PC-9 (cell line): Measurements from ENCODE around the gene ZDHHC7. TPM values are rescaled to one million over a fixed set of nuclear protein-coding genes. Genes with fewer than 3 reads are reported as not detected.
A peak's percentile ranks its signal among the peaks of the same experiment; 100 is the strongest.

Experiments
- BruUV-seq: library from RNA; stranded (reverse); fragments of 400-500 nt; replicated peaks from 2 replicates; lab custom pipeline; 2021; lab: Mats Ljungman, UMichigan
- CTCF ChIA-PET: fragments of 300-600 bp; sonication (Branson Sonifier 250); formaldehyde crosslinking; loops from one replicate; lab custom pipeline; 2022; ENCODE audit warnings: antibody characterized with exemption; lab: Charles Lee
- POLR2A ChIA-PET: fragments of 300-600 bp; sonication (Branson Sonifier 250); formaldehyde crosslinking; loops from one replicate; lab custom pipeline; 2022; ENCODE audit warnings: antibody characterized with exemption; ENCODE audit not compliant: unreplicated experiment; lab: Charles Lee
- DNase-seq, 2 experiments: peaks; one replicate each; pipeline versions ENCODE4 v3.0.0 to v3.0.0-alpha.2; 2015 to 2022; ENCODE audit warnings: mixed read lengths in 1 of 2
- H2AFZ ChIP-seq: fragments of 200-600 bp; sonication (generic); 2 replicates; pipeline ENCODE4 v1.8.1; 2017; ENCODE audit warnings: antibody characterized with exemption
- H3F3A ChIP-seq: fragments of 200-600 bp; sonication (generic); 2 replicates; pipeline ENCODE4 v1.8.1; 2017; ENCODE audit warnings: antibody characterized with exemption, mild to moderate bottlenecking, low read depth; ENCODE audit not compliant: insufficient read depth
- H3K27ac ChIP-seq: fragments of 200-600 bp; sonication (generic); 2 replicates; pipeline ENCODE4 v1.6.1; 2016; ENCODE audit warnings: mixed run types
- H3K27me3 ChIP-seq: fragments of 200-600 bp; sonication (generic); 2 replicates; pipeline ENCODE4 v1.6.1; 2016; ENCODE audit warnings: low read depth, mixed run types; ENCODE audit not compliant: insufficient read depth
- H3K36me3 ChIP-seq: fragments of 200-600 bp; sonication (generic); 2 replicates; pipeline ENCODE4 v1.6.1; 2016; ENCODE audit warnings: low read depth, mixed run types
- H3K4me1 ChIP-seq: fragments of 200-600 bp; sonication (generic); replicated peaks from 2 replicates; pipeline ENCODE4 v1.6.1; 2016; ENCODE audit warnings: mixed run types; ENCODE audit not compliant: insufficient read depth
- H3K4me2 ChIP-seq: fragments of 200-600 bp; sonication (generic); 2 replicates; pipeline ENCODE4 v1.6.1; 2017; ENCODE audit warnings: mixed run types
- H3K4me3 ChIP-seq: fragments of 200-600 bp; sonication (generic); 2 replicates; pipeline ENCODE4 v1.6.1; 2016; ENCODE audit warnings: mixed run types
- H3K79me2 ChIP-seq: fragments of 200-600 bp; sonication (generic); 2 replicates; pipeline ENCODE4 v1.6.1; 2017; ENCODE audit warnings: low read depth, mixed run types
- H3K9me2 ChIP-seq: fragments of 200-600 bp; sonication (generic); 2 replicates; pipeline ENCODE4 v1.8.1; 2017; ENCODE audit warnings: mild to moderate bottlenecking; ENCODE audit not compliant: insufficient read depth
- H3K9me3 ChIP-seq: fragments of 200-600 bp; sonication (generic); 2 replicates; pipeline ENCODE4 v1.8.1; 2016; ENCODE audit warnings: low read depth; ENCODE audit not compliant: insufficient read depth
- H4K20me1 ChIP-seq: fragments of 200-600 bp; sonication (generic); 2 replicates; pipeline ENCODE4 v1.8.1; 2017; ENCODE audit not compliant: insufficient read depth
- CTCF ChIP-seq: fragments of 200-600 bp; sonication (generic); conservative IDR thresholded peaks from 2 replicates; pipeline ENCODE4 v1.6.1; 2017; ENCODE audit warnings: mixed run types, antibody characterized with exemption, mild to moderate bottlenecking, moderate library complexity
- EZH2 ChIP-seq: fragments of 200-600 bp; sonication (generic); IDR thresholded peaks from 2 replicates; pipeline ENCODE4 v1.8.0; 2017; ENCODE audit warnings: antibody characterized with exemption, low read depth
- intact Hi-C: fragments of 100-400 bp; cut with micrococcal nuclease; formaldehyde crosslinking; loops from one replicate; pipeline ENCODE4 v1.10.0; 2022; ENCODE audit not compliant: unreplicated experiment
- total RNA-seq: library from RNA; stranded (reverse); gene quantifications from 2 replicates; pipeline ENCODE4 v1.2.3, GENCODE V29; 2021

Gene ZDHHC7
- total RNA-seq, 1 experiment from 2014 or later, result 79.3 TPM

DNA sequence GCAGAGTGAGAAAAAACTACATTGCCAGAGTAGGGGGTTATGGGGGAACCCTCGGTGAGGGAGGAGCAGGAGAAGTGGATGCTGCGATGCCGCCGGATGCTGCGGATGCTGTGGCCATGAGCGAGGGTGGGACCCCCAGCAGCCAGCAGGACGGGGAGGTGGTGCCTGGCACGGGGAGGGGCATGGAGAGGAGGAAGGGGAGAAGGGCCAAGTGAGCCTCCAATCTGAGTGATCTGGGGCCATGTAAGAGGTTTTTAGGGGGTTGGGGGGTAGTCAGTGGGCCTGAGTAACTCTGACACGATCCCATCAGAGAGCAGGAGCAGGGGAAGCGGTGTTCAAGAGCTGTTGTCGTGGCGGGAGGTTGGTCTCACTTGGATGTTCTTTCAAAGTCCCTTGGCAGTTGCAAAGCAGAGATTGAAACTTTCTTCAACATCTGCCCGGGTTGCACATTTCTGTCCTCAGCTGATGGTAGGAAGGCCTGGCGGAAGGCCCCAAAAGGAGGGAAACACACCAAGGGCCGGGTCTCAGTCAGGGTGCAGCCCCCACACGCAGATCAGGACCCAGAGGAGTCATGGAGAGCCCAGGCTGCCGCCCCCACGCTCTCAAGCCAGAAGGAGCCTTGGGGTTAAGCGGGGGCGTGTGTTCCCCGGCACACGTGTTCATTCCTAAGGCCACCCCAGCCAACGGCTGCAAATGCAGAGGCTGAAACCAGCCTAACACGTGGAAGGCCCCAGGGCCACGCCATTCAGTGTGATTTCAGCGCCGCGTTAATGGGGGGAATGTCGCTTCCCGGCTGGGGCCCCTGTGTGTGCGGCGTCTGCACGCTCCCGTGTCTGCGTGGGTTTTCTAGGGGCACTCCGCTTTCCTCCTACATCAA, 81.7 kb downstream of the ZDHHC7 start:
- Histone ChIP-seq H3K36me3 (no peaks in the 10 kb centered on the region), H3K9me3 (no peaks in the 10 kb centered on the region), H3F3A (peaks cover 5% of the 10 kb centered on the region; the same call in 1 of the 2 replicates), H3K27me3 (no peaks in the 10 kb centered on the region), H3K9me2 (no peaks in the 10 kb centered on the region), H3K27ac (no peak overlapping the region), H3K4me2 (no peak overlapping the region), H3K79me2 (no peaks in the 10 kb centered on the region), H2AFZ (no peak overlapping the region), H3K4me3 (no peak overlapping the region), H3K4me1 (no peaks in the 10 kb centered on the region), H4K20me1 (no peaks in the 10 kb centered on the region)
- TF ChIP-seq EZH2, result no peak
- TF ChIP-seq CTCF, result no peak
- no peak for DNase-seq
- BruUV-seq, result no TSS peak
- intact Hi-C loops, result no loop called here
- CTCF ChIA-PET, result no interaction called here
- POLR2A ChIA-PET, result no interaction called here

- ChIA-PET POLR2A (no interaction called here), CTCF (no interaction called here)
- Histone ChIP-seq H3K9me3 (no peaks in the 10 kb centered on the region), H2AFZ (no peak overlapping the region), H3K4me1 (no peaks in the 10 kb centered on the region), H3K9me2 (no peaks in the 10 kb centered on the region), H3K79me2 (no peaks in the 10 kb centered on the region), H3K36me3 (no peaks in the 10 kb centered on the region), H3K27me3 (no peaks in the 10 kb centered on the region), H3K27ac (no peak overlapping the region), H3K4me2 (no peak overlapping the region), H3F3A (peaks cover 5% of the 10 kb centered on the region; the same call in 1 of the 2 replicates), H4K20me1 (no peaks in the 10 kb centered on the region), H3K4me3 (no peak overlapping the region)
- TF ChIP-seq CTCF (no peak), EZH2 (no peak)
- no TSS peak for BruUV-seq
- intact Hi-C loops, result no loop called here
- DNase-seq, result peak in 1 of 2 experiments; percentile 18
These were observed 82.5 kb downstream of the ZDHHC7 start for GRCh38 chr16:84928679-84929420.

DNA sequence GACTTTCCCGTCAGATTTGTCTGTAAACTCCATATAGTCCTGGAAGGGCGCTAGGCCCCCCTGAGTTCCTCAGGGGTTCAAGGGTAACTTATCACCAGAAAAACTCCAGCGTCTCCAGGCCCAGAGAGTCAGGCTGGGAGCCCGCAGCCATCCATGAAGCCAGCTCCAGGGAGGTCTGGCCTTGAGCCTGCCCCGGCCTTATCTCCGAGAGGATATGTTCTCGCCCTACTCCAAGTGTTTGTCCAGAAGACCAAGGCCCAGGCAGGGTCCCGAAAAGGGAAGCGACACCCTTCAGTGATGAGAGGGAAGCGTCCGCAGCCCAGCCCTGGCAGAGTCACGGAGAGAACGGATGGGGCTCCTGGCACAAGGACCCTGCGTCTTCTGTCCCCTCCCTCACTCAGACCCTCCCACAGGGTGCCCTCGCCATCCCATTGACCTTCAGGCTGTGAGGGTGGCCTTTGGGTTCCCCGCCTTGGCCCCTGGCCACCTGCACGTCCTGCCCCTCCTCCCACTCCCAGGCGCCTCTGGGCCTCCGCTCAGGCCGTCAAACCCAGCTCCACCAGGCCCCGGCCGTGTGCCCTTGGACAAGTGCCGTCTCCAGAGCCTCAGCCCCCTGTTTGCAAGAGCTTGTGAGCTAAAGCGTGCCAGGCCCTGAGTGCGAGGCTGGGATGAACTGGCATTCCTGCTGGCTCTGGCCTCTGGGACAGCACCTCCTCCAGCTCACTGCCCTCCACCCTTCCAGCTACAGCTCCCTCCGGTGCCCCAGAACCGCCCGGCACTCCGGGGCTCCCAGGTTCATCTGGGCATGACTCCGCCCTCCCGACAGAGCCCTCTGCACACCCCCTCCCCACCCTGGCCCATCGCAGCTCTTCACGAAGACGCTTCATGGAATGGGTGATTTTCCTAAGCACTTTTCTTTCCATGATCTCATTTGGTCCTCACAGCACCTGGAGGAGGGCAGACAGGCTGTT, 83.4 kb downstream of the ZDHHC7 start:
- TF ChIP-seq EZH2 (no peak), CTCF (no peak)
- Histone ChIP-seq H3K4me2 (no peak overlapping the region), H3K9me3 (no peaks in the 10 kb centered on the region), H3K4me3 (no peak overlapping the region), H2AFZ (no peak overlapping the region), H3K27me3 (no peaks in the 10 kb centered on the region), H3K79me2 (no peaks in the 10 kb centered on the region), H3K36me3 (no peaks in the 10 kb centered on the region), H4K20me1 (no peaks in the 10 kb centered on the region), H3F3A (peaks cover 5% of the 10 kb centered on the region; the same call in 1 of the 2 replicates), H3K4me1 (no peaks in the 10 kb centered on the region), H3K27ac (no peak overlapping the region), H3K9me2 (no peaks in the 10 kb centered on the region)
- ChIA-PET CTCF (no interaction called here), POLR2A (no interaction called here)
- no peak for DNase-seq
- intact Hi-C loops, result no loop called here
- no TSS peak for BruUV-seq
